GM12873 (cell line): ENCODE data around the gene ACAD11.

ENCODE experiments used
- TF ChIP-seq, protein P1 (sequence below): IDR thresholded peaks from 2 replicates; pipeline ENCODE4 v1.5.1; 2012; ENCODE audit warnings: low read depth, mild to moderate bottlenecking, moderate library complexity, low read length, control low read depth; ENCODE audit not compliant: insufficient read depth; ENCODE audit errors: missing control alignments

Gene ACAD11

DNA sequence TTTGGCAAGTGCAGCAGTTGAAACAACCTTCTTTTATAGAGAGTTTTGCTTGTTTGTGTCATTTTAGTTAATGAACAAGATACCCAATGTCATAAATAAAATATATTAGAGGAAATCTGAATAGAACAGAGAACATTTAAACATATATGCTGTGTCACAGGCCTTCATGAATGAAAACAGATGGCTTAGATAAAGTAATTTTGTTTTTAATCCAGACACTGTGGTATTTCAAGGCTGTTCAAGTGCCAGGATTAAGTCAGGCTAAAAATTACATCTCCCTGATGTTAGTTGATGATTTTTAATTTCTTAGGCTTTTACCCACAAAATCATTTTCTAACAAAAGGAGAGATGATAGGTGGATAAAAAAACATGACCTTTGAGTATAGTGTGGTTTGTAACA, 67.4 kb downstream of the ACAD11 start:
- TF ChIP-seq, protein P1, sequence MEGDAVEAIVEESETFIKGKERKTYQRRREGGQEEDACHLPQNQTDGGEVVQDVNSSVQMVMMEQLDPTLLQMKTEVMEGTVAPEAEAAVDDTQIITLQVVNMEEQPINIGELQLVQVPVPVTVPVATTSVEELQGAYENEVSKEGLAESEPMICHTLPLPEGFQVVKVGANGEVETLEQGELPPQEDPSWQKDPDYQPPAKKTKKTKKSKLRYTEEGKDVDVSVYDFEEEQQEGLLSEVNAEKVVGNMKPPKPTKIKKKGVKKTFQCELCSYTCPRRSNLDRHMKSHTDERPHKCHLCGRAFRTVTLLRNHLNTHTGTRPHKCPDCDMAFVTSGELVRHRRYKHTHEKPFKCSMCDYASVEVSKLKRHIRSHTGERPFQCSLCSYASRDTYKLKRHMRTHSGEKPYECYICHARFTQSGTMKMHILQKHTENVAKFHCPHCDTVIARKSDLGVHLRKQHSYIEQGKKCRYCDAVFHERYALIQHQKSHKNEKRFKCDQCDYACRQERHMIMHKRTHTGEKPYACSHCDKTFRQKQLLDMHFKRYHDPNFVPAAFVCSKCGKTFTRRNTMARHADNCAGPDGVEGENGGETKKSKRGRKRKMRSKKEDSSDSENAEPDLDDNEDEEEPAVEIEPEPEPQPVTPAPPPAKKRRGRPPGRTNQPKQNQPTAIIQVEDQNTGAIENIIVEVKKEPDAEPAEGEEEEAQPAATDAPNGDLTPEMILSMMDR: no peak

DNA sequence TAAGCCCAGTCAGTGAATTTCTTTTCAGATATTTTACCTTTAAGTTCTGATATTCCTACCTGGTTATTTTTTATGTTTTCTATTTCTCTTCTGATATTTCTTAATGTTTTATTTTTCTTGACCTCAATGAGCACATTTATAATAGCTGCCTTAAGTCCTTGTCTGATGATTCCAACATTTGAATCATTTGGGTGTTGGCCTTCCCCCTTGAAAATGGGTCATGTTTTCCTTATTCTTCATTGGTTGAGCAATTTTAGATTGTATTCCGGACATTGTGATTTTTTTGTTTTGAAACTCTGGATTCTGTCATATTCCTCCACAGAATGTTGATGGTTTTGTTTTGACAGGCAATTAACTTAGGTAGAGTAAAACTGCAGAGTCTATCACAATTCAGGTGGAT, 72.2 kb downstream of the ACAD11 start:
- TF ChIP-seq, protein P1: no peak

DNA sequence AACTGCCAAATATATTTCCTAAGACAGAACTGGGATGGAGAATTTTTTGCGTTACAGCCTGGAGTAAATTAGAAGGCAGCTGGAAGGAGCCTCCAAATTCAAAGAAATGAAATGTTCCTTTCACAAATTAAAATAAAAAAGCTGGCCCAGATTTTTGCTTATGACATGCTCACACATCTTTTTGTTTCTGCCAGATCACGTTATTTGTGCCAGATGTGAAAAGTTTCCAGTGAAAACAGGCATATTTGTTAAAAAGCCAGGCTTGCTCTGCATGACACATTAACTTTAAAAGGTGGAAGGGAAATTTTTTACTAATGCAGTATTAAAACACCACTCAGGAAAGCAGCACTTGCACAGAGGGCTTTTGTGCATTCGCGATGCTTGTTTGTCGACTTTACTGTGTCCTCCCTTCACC, 85.8 kb downstream of the ACAD11 start:
- TF ChIP-seq, protein P1: no peak

DNA sequence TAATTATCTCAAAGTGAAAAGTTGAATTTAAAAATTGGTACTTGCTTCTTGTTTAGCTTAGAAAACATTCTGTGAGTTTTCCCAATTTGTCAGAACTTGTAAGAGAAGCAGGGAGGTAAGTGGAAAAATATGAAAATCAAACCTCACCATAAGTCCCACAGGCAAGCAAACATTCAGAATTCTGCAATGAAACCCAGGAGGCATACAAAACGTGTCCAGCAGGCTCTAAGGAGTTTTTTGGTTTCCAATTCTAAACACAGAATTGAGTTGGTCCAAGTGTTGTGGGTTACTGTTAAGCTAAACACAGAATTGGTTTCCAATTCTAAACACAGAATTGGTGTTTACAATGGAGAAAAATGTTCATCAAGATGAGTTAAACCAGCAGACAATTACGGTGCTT, 89.6 kb downstream of the ACAD11 start:
- TF ChIP-seq, protein P1: no peak

DNA sequence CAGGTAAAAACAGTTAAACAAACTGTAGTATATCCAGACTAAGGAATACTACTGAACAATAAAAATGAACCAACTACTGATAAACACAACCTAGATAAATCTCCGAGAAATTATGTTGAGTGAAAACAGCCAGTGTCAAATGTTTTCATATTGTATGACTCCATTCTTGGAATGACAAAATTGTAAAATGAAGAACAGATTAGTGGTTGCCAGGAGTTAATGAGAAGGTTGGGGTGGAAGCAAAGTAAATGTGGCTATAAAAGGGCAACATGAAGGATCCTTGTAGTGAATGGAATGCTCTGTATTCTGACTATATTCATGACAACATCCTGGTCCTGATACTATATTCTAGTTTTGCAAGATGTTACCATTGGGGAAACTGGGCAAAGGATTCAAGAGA, 90.0 kb downstream of the ACAD11 start:
- TF ChIP-seq, protein P1: no peak

DNA sequence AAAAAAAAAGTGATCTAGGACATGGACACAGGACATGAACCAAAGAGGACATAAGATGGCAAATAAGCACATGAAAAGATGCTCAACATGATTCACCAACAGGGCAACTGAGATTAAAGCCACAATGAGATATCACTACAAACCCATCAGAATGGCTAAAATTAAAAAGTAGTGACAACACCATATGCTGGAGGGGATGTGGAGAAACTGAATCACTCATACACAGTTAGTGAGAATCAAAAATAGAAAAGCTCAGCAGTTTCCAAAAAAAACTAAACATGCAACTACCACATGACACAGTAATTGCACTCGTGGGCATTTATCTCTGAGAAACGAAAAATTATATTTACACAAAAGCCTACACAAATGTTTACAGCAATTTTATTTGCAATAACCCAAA, 90.5 kb downstream of the ACAD11 start:
- TF ChIP-seq, protein P1: no peak

DNA sequence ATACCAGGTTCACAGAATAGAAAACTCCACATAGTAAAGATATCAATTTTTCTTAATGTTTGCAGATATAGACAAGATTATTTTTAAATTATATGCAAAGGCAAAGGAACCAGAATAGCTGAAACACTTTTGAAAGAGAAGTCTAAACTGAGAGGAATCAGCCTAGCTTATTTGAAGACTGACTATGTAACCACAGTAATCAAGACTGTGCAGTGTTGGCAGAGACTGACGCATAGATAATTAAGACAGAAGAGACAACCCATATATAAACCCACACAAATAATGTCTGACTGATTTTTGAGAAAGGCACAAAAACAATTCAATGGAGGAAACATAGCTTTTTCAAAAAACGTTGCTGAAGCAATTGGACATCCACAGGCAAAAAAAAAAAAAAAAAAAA, 91.2 kb downstream of the ACAD11 start:
- TF ChIP-seq, protein P1: no peak
